Activated CD8-positive, alpha-beta memory T cell treated with anti-CD3 and anti-CD28 coated beads for 48 hours (primary cell): Measurements from ENCODE around the gene CXCL14.
"Not testable (repeated sequence)": the region's sequence is repeated elsewhere in the genome, so short reads cannot be mapped to it uniquely, and the experiment has no call there.

ENCODE experiments used
- DNase-seq, 3 experiments: peaks; one replicate each; pipeline ENCODE4 v3.0.0-alpha.2; 2020; ENCODE audit warnings: low read depth in 2 of 3, low spot score in 2 of 3

CXCL14 gene

DNA sequence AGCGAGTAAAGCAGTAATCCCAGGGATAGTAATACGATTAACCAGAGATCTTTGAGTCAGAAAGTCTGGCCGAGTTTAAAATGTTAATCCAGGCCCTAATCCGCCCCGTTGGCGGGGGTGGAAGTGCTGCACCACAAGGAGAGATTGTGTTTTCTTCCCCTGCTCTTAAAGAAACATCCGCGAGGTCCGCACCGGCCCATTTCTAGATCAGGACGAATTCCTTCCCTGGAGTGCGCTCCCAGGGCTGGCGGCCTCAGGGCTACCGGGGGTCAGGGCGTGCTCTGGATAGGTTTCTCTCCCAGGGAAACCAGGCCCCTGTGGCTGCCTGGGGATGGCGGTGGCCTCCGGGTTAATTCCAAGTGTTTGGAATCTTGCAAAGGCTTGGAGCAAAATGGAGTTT, 33.7 kb downstream of the CXCL14 start:
- DNase-seq: no peak

DNA sequence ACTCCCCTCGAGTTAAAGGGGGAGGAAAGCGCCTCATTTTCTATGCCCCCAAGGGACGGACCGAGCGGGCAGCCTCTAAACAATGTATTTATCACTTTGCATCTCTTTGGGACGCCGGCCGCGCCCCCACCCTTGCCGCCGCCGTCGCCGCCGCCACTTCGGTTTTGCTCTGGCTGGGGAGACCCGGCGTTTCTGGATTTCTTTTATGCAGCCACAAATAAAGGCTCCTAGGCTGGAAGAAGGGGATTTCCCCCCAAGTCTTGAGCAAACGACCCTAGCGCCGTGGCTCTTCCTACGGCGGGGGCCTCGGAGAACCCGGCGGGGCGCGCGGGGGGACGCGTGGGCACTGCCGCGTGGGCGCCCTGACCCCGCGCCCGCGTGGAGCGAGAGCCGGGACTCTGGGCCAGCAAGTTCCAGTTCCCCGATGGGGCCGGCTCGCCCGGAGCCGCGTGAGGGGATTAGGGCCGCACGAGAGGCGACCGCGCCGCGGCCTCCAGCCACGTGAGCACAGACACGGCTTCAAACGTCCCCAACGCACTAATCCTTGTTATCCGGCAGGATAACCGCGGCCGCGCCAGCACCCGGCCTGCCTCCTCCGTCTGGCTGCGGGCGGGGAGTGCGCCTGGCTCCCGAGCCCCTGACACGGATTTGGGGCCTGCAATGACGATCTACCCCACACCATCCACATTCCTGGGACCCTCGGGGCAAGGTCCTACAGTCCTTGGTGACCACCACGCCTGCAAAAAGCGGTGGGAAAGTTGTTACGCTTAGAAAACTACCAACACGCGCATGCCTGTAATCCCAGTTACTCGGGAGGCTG, 35.1 kb downstream of the CXCL14 start:
- DNase-seq: no peak

DNA sequence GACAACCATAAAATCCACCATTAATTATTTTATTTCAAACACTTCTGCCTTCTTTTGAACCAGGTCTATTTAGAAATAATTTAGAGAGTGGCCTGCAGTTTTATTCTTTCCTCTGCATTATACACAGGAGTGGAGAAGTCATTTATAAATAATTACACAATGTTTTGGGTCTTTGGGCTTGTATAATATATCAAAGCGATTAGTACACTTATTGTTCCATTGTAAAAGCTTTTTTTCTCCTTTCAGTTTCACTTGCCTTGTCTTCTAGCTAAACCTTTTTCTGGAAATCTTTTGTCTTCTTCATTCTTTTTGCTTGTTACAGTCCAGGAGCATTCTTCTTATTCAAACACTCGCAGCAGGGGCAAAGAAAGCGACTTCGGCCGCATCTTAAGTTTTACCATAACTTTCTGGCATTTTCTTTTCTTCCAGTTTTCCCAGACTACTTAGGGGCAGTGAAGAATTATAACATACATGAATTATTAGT, 35.7 kb downstream of the CXCL14 start:
- DNase-seq: no peak

DNA sequence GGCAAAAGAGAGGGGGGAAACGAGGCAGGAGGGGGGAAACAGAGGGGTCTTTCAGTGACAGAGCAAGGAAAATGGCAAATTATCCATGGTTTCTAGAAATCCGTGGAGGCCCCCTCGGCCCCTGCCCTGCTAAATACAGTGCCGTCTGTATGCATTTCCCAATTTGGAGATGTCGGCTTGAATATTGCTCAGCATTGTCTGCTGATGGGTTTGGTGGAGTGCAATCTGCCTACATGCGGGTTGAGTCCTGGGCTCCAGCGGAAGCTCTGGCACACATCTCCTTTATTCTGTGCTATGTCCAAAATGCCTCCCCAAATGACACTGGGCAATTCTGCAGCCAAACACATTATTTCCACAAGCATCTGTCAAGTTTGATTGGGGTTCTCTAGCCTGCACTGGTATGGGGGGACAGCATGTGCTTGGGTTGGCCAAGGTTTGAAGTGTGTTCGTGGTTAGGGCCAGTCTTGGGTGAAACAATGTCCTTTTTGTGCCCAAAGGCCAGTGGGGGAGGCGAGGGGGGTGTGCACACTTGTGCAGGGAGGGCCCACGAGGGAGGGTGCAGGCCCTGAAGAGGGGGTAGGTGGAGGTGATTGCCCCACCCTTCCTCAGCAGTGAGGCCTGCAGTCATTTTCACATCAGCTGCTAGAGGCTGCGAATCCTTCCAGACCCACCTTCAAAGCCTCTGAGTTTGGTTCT, 36.8 kb downstream of the CXCL14 start:
- no peak for DNase-seq

DNA sequence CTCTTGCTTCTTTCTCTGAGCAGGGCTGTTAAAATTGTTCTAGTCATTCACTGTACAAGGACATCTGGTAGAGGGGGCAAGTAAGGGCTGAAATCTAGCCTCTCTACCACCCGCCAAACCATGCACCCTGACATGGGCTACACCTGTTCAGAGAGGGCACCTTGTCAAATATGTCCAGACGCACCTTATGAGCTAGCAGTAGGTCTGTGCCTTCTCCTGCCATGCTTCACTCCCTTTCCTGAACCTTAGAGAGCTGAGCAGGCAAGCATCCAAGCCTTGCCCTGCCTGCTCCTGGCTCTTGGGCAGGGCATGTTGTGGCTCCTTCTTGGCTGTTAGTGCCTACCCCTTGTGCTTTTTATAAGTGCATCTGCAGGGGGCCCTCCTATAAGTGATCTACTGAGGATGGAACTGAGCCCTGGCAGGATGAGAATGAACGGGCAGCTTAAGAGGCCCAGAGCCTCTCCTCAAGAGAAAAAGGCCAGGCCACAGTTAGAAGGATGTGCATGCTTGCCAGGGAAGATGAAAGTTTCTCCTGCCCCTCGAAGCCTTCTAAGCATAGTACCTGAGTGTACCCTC, 39.3 kb downstream of the CXCL14 start:
- no peak for DNase-seq

DNA sequence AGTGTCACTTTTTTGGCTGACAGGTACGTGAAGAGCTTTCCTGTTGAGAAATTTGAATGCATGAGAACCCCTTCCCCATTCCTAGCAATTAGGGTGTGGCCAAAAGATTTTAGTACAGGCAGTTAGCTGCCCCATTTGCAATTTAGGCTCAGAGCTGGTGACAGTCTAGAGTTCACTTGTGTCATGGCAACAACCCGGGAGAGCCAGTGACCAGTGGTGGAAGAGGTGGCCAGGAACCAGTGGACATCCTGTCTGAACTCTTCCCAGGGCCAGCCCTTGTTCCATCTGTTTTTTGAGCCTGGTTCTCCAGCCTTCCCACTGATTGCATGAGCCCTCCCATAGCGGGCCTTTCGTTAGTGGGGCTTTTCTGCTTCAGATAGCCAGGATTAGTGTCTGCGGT, 40.5 kb downstream of the CXCL14 start:
- no peak for DNase-seq

DNA sequence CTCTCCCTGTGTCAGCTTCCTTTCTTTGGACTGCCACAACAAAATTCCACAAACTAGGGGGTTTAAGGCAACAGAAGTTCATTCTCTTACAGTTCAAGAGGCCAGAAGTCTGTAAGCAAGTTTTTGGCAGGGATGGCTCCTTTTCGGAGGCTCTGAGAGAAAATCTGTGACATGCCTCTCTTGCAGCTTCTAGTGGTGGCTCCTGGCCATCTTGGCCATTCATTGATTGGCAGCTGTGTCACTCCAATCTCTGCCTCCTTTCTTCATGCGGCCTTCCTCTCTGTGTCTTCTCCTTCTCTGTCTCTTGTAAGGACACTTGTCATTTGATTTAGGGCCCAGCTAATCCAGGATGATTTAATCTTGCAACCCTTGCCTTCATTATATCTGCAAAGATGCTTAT, 41.0 kb downstream of the CXCL14 start:
- no peak for DNase-seq

DNA sequence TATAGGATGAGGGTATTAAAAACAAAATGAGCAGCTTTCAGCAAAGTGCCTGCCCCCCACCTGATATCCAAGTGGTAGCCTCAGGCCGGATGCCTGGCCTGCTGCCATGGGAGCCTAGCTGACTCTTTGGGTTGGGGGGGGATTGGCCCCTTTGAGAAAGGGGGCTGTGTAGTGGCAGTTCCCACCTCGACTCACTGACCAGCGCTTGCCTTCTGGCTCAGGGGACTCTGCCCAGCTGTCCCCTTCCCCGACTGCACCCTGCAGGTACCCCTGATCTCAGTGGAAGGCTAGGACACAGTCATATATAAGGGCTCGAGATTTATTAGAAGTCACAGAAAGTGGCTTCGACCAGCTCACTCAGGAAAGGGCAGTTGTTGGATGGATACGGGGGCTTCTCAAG, 41.5 kb downstream of the CXCL14 start:
- no peak for DNase-seq

DNA sequence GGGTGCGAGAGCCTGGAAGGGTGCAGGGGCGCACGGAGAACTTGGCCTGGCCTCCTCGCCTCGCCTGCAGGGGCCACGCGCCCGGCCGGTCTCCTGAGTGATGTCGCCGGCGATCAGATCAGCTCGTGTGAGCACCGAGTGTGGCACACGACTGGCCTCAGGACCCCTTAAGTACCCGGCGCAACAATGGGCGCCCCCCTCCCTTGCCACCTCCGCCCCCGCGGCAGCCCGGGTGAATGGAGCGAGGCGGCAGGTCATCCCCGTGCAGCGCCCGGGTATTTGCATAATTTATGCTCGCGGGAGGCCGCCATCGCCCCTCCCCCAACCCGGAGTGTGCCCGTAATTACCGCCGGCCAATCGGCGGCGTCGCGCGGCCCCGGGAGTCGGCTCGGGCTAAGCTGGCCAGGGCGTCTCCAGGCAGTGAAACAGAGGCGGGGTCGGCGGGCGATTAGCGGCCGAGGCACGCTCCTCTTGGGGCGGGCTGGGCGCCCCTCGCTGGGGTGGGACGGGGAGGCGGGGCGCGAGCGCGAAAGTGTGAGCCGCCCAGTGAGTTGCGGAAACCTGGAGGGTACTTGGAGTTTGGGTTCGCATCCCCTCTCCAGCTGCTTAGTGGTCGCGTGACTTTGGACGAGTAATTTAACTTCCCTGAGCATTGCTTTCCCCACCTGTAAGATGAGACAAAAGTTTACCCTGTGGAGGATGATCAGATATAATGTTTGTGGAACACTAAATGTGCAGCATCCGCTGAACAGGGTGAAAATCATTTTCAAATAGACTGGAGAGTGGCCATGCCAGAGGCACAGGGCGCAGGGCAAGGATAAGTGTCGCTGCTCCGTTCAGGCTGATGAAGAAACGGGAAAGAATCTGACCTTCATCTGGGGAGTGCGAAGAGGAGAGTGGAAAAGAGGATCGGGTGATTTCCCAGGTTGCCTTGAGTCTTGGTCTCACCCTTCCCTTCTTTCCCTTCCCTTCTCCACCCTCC, 42.7 kb downstream of the CXCL14 start, which contains the start of gene NEUROG1:
NEUROG1 (minus strand) TSS at position 145 of the 982 bp plus-strand sequence. CDS start 274 bp downstream, outside the sequence.
- no peak for DNase-seq

DNA sequence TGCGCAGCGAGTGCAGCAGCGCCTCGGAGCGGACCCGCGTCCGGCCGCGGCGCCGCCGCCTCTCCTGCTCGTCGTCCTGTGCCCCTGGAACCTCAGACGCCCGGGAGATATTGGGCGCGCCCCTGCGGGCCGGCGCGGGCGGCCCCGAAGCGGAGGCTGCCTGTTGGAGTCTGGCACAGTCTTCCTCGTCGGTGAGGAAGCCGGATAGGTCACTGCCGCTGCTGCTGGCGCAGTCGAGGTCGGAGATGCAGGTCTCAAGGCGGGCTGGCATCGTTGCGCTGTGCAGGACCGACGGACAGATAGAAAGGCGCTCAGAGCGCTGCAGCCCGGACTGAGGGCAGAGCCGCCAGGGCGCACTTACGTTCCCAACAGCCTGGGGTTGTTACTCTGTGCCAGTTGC, 43.4 kb downstream of the CXCL14 start:
- no peak for DNase-seq

DNA sequence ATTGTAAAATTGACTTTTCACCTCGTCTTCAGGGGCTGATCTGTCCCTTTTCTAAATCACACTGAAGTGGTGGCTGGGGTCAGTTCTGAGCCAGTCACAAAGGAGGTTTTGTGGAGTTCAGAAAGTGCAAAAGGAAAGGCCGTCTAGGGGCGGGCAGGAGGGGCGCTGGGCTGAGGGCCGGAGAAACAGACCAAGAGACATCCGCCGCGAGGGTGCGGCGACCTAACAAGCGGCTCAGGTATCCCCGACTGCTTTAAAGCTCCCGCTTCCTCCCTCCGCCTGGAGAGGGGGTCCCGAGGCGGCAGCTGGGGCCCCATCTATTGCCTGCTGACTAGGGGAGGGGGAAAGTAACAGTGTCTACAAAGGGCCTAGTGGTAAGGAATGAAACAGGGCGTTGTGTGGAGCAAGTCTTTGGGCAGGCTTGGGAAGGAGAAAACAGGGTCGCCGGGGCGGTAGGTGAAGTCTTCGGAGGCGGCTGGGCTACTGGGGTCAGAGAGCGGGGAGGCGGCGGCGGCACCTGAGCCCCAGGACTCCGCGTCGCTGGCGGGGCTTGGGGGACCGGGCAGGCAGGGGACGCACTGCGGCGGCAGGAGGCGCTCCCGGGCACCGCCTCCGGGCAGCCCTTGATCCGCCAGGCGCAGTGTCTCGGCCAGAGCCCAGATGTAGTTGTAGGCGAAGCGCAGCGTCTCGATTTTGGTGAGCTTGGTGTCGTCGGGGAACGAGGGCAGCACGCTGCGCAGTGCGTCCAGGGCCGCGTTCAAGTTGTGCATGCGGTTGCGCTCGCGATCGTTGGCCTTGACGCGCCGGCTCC, 44.0 kb downstream of the CXCL14 start:
- no peak for DNase-seq

DNA sequence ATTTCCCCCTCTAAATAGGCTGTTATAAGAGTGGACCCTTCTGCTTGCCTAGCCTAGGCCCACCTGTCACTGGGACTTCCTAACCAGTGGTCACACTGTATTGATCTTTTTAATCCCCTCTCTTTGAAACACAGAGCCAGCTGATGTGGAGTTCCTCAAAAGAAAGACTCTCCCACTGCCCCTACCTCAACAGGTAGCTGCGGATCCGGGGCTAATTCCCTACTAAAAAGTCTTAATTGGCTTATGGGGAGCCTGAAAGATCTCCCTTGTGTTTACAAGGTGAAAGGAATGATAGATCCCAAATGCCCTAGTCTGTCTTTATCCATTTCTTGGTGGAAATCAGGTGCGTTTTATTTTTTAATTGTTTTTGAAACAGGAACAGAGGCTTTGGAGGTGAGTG, 45.0 kb downstream of the CXCL14 start:
- no peak for DNase-seq

DNA sequence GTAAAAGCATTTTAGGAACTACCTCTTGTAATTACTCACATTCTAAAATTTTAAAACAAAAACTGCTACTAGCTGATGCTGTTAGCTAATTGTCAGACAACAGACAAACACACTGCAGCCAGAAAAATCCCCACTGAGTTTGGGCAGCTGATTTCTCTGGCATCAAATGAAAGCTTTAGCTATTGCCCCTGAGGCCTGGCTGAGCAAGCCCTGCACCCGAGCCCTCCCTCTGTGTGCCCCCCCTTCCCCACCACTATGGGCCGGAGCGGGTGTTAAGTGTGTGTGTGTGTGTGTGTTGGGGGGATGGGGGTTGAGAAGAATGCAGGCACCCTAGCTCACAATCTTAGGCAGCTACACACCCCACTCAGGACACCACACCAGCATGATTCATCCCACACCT, 45.5 kb downstream of the CXCL14 start:
- DNase-seq: no peak

DNA sequence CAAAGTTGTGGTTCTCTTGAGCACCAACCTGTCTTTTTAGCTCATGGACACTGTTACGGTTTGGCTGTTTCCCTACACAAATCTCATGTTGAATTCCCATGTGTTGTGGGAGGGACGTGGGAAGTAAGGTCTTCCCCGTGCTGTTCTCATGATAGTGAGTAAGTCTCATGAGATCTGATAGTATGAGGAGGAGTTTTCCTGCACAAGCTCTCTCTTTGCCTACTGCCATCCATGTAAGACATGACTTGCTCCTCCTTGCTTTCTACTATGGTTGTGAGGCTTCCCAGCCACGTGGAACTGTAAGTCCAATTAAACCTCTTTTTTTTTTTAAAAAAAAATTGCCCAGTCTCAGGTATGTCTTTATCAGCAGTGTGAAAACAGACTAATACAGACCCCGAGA, 49.2 kb downstream of the CXCL14 start:
- DNase-seq: not testable (repeated sequence)

DNA sequence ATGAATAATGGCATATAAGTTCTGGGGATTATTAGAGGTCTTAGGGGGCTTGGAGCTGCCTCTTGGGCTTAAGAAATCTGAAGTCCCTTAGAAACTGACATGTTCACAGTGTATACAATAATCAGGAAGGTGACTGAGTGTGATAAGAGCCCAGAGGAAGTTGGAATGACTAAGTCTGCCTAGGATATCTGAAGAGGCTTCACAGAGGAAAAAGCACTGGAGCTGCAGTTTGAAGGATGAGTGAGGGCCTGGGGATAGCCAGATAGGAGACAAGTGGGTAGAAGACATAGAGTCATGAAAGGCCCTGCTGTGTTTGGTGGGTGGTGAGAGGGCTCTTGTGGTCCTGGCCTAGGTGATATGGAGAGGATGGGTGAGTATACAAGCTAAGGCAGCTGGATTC, 51.9 kb downstream of the CXCL14 start:
- DNase-seq: no peak

DNA sequence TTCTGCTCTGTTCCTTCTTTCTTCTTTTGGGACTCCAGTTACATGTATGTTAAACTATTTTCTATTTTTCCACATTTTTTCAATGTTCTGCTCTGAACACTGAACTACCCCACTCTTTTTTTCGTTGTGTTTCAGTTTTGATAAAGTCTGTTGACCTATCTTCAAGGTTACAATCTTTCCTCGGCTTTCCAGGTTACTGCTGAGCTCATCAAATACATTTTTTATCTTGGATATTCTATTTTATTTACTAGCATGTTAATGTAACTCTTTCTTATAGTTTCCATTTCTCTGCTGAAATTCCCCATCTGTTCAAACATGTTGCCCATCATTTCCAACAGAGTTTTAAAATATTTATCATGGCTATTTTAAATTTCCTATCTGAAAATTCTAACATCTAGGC, 56.8 kb downstream of the CXCL14 start:
- DNase-seq: no peak
